Measurements from ENCODE around the gene TM9SF1. TPM values are rescaled to one million over a fixed set of nuclear protein-coding genes. Genes with fewer than 3 reads are reported as not detected.
A peak's percentile ranks its signal among the peaks of the same experiment; 100 is the strongest.

The TM9SF1 gene
- polyA plus RNA-seq, 2 of the 4 experiments (the other 2 are of a cell fraction): 48.0 to 62.2 TPM

DNA sequence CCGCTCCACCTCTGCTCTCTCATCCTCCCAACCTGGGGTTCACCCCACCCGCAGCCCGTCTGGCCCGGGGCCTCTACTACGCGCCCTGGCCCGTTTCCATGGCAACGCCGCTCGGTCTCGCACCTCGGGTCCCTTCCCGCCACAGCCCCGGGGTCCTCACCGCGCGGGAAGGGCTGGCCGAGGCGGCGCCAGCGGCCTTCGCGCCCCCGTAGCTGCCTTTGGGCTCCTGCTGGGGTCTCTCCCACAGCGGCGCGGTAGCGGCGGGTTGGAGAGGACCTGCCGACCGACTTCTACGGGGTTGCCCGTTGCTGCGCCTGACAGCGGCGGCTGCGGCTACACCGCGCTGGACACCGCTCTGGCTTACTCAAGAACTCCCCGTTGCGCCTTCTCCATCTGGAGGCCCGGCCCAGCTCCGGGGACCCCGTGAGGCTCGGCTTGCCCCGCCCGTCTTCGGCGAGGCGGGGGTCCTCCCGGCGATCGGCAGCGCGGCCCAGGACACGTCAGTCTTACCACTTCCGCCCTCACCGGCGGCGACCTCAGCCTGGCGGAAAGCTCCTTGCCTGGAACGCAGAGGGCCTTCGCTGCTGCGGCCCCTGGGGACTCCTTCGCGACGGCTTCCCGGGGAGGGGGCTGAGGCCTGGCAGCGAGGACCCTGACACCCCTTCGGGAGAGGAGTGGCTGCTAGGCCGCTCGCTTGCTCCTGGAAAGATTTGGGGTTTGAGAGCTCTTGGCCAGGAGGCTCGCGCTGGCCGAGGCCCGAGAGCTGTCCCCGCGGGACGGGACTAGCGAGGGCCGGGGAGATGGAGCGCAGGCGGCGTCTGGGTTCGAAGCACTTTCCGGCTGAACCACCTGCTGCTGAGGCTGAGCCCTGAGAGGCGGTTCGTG is at the start of gene TM9SF1 (continued):
- TF ChIP-seq, protein P1, sequence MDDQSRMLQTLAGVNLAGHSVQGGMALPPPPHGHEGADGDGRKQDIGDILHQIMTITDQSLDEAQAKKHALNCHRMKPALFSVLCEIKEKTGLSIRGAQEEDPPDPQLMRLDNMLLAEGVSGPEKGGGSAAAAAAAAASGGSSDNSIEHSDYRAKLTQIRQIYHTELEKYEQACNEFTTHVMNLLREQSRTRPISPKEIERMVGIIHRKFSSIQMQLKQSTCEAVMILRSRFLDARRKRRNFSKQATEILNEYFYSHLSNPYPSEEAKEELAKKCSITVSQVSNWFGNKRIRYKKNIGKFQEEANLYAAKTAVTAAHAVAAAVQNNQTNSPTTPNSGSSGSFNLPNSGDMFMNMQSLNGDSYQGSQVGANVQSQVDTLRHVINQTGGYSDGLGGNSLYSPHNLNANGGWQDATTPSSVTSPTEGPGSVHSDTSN (IDR thresholded peaks at IDR 0.05): peak; percentile 20; the same call in 1 of the 2 replicates
- TF ChIP-seq HOXB5 (CRISPR knock-in tag; IDR thresholded peaks at IDR 0.05) (peak; percentile 17; the same call in 1 of the 2 replicates), KDM5A (IDR thresholded peaks at IDR 0.05) (peak; percentile 50; the same call in 1 of the 2 replicates), JUNB (IDR thresholded peaks at IDR 0.05) (no peak), BHLHE40 (IDR thresholded peaks at IDR 0.05; ENCODE audit: low read depth, low read length) (no peak), RFX5 (IDR thresholded peaks at IDR 0.05) (no peak), MAFK (IDR thresholded peaks at IDR 0.05; ENCODE audit: partially characterized antibody) (no peak), HEYL (CRISPR knock-in tag; IDR thresholded peaks at IDR 0.05) (no peak), ESRRA (IDR thresholded peaks at IDR 0.05; ENCODE audit: borderline replicate concordance, low read length) (no peak), FOSB (CRISPR knock-in tag; IDR thresholded peaks at IDR 0.05) (no peak), EHF (CRISPR knock-in tag; IDR thresholded peaks at IDR 0.05) (no peak)
- TF ChIP-seq, protein P2, sequence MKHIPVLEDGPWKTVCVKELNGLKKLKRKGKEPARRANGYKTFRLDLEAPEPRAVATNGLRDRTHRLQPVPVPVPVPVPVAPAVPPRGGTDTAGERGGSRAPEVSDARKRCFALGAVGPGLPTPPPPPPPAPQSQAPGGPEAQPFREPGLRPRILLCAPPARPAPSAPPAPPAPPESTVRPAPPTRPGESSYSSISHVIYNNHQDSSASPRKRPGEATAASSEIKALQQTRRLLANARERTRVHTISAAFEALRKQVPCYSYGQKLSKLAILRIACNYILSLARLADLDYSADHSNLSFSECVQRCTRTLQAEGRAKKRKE (CRISPR knock-in tag; IDR thresholded peaks at IDR 0.05; ENCODE audit: low read depth): no peak
- TF ChIP-seq, protein P3, sequence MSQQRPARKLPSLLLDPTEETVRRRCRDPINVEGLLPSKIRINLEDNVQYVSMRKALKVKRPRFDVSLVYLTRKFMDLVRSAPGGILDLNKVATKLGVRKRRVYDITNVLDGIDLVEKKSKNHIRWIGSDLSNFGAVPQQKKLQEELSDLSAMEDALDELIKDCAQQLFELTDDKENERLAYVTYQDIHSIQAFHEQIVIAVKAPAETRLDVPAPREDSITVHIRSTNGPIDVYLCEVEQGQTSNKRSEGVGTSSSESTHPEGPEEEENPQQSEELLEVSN (IDR thresholded peaks at IDR 0.05; ENCODE audit: borderline replicate concordance, low read depth): peak; percentile 100

DNA sequence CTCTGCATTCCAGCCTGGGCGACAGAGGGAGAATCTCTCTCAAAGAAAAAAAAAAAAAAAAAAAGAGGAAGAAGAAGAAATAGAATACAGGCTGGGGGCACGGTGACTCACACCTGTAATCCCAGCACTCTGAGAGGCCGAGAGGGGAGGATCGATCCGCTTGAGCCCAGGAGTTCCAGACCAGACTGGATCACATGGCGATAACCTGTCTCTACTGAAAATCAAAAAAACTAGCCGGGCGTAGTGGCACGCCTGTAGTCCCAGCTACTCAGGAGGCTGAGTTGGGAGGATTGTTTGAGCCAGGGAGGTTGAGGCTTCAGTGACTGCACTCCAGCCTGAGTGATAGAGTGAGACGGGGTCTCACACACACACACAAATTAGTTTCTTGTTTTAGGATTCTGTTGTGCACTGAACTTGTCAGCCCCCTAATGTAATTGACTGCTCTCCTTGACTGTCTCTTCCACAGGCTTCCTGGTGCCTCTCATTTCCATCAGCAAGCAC is 48.1 kb upstream of the TM9SF1 start:
- H3K4me2 ChIP-seq: peak overlapping the region; percentile 78
- H3K4me1 ChIP-seq: peaks cover 11% of the 10 kb centered on the region
- peak overlapping the region; percentile 89 to 99 for H3K27ac ChIP-seq
- no peak for FAIRE-seq
- H3K4me3 ChIP-seq: peak overlapping the region; percentile 64
- ATAC-seq: no peak
- ChIA-PET CTCF (interaction anchor here (0.7 to 21.7 kb wide), 29 partner anchors 10 to 200 kb away, joined by 3 to 601 read pairs (median 7); partner anchors contain the start of genes CIDEB, DHRS1, GMPR2 and IPO4), POLR2A (interaction anchor here (0.8 to 2.5 kb wide), 12 partner anchors 8 to 194 kb away, joined by 3 to 53 read pairs (median 16); partner anchors contain the start of genes CBLN3, CHMP4A, CIDEB and DHRS1)
- 68% methylated on average over 10 of the region's 10 CpGs for WGBS (ENCODE audit: missing lambda C conversion rate)
- H3K9me3 ChIP-seq: no peaks in the 10 kb centered on the region
- DNase-seq (ENCODE audit: low read depth in 1 of 2, low spot score in 1 of 2): no peak
- TF ChIP-seq CBX2 (IDR thresholded peaks at IDR 0.05; ENCODE audit: borderline replicate concordance, low read depth) (no peak), ESRRA (IDR thresholded peaks at IDR 0.05; ENCODE audit: borderline replicate concordance, low read length) (no peak), RNF2 (IDR thresholded peaks at IDR 0.05; ENCODE audit: borderline replicate concordance, low read depth) (no peak), CHD4 (IDR thresholded peaks at IDR 0.05; ENCODE audit: borderline replicate concordance) (no peak), HEYL (CRISPR knock-in tag; IDR thresholded peaks at IDR 0.05) (no peak), ZSCAN20 (CRISPR knock-in tag; IDR thresholded peaks at IDR 0.05) (no peak), SMC3 (IDR thresholded peaks at IDR 0.05) (no peak), RAD21 (conservative IDR thresholded peaks at IDR 0.05 in 1 of 2, IDR thresholded peaks at IDR 0.05 in 1 of 2) (no peak), NFE2L2 (conservative IDR thresholded peaks at IDR 0.05; ENCODE audit: low read length) (no peak), NR3C1 (IDR thresholded peaks at IDR 0.05) (no peak), GATA3 (IDR thresholded peaks at IDR 0.05; ENCODE audit: borderline replicate concordance) (no peak), HDAC2 (IDR thresholded peaks at IDR 0.05) (no peak), KDM1A (IDR thresholded peaks at IDR 0.05; ENCODE audit: low read depth) (no peak), HOXB13 (CRISPR knock-in tag; IDR thresholded peaks at IDR 0.05; ENCODE audit: low read depth) (no peak), CHD2 (IDR thresholded peaks at IDR 0.05; ENCODE audit: low read length, partially characterized antibody) (no peak), RCOR1 (IDR thresholded peaks at IDR 0.05; ENCODE audit: low read depth, low read length) (no peak), EP300 (IDR thresholded peaks at IDR 0.05) (no peak), JUN (IDR thresholded peaks at IDR 0.05) (no peak)
- TF ChIP-seq, protein P1 (IDR thresholded peaks at IDR 0.05): no peak
- TF ChIP-seq, protein P4, sequence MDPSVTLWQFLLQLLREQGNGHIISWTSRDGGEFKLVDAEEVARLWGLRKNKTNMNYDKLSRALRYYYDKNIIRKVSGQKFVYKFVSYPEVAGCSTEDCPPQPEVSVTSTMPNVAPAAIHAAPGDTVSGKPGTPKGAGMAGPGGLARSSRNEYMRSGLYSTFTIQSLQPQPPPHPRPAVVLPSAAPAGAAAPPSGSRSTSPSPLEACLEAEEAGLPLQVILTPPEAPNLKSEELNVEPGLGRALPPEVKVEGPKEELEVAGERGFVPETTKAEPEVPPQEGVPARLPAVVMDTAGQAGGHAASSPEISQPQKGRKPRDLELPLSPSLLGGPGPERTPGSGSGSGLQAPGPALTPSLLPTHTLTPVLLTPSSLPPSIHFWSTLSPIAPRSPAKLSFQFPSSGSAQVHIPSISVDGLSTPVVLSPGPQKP (IDR thresholded peaks at IDR 0.05; ENCODE audit: low read depth, low read length): no peak
